Uterus (tissue), 4 donors: ENCODE measurements around the gene CCN2. TPM values are rescaled to one million over a fixed set of nuclear protein-coding genes. Genes with fewer than 3 reads are reported as not detected.

Source experiments
- DNase-seq, 2 donors: peaks; one replicate each; pipeline ENCODE4 v3.0.0-alpha.2; 2019 to 2020
- H3K27ac ChIP-seq, 2 donors: fragments of 200-600 bp; sonication (generic); 1 replicate in 1 of 2; 2 replicates in 1 of 2; pipeline ENCODE4 v1.5.1; 2016 to 2018
- H3K27me3 ChIP-seq, 2 donors: fragments of 200-600 bp; sonication (generic); one replicate each; pipeline ENCODE4 v1.5.1; 2018 to 2019; ENCODE audit warnings: control low read depth in 1 of 2
- H3K36me3 ChIP-seq, 2 donors: fragments of 200-600 bp; sonication (generic); one replicate each; pipeline ENCODE4 v1.5.1; 2019; ENCODE audit warnings: control low read depth in 1 of 2
- H3K4me1 ChIP-seq, 2 donors: fragments of 200-600 bp; sonication (generic); one replicate each; pipeline ENCODE4 v1.5.1; 2018 to 2019; ENCODE audit warnings: control low read depth in 1 of 2
- H3K4me3 ChIP-seq, 2 donors: fragments of 200-600 bp; sonication (generic); 1 replicate in 1 of 2; 2 replicates in 1 of 2; pipeline ENCODE4 v1.5.1; 2018 to 2019; ENCODE audit warnings: mild to moderate bottlenecking in 1 of 2
- H3K9me3 ChIP-seq, 2 donors: fragments of 200-600 bp; sonication (generic); one replicate each; pipeline ENCODE4 v1.5.1; 2019; ENCODE audit warnings: control low read depth in 1 of 2
- CTCF ChIP-seq, 4 experiments: fragments of 200-600 bp in 2 of 4; fragments of 450-650 bp in 2 of 4; sonication (generic) in 2 of 4; IDR thresholded peaks; one replicate each; pipeline ENCODE4 v1.5.1; 2016 to 2019; ENCODE audit warnings: antibody characterized with exemption in 4 of 4, mild to moderate bottlenecking in 2 of 4, moderate library complexity in 1 of 4
- POLR2A ChIP-seq, 2 donors: fragments of 450-650 bp; IDR thresholded peaks; one replicate each; pipeline ENCODE4 v1.6.1; 2016; ENCODE audit warnings: antibody characterized with exemption in 2 of 2, mild to moderate bottlenecking in 1 of 2, moderate library complexity in 1 of 2
- intact Hi-C: fragments of 100-400 bp; cut with DNase I; formaldehyde crosslinking; loops from one replicate; pipeline ENCODE4 v1.15.1; 2023; ENCODE audit warnings: low total_unique reads
- total RNA-seq, 4 donors: library from RNA; depleted of rRNA in 3 of 4; stranded (reverse); fragments of >200 nt in 3 of 4; gene quantifications; one replicate each; pipeline versions ENCODE4 v1.1.0 to v1.2.4, GENCODE V29; 2014 to 2023
- donor health status: DM: yes; HTN: yes; CAD: no.

Gene CCN2
- total RNA-seq, 4 donors from 2014 or later: 104 to 254 (median 202) TPM

GRCh38 chr6:131997429-131998153 lies 46.4 kb upstream of the CCN2 start:
- no peak overlapping the region for H3K27ac ChIP-seq
- no peak for DNase-seq
- H3K36me3 ChIP-seq: no peaks in the 10 kb centered on the region
- no peak for TF ChIP-seq CTCF (IDR thresholded peaks at IDR 0.05)
- no peak for TF ChIP-seq POLR2A (IDR thresholded peaks at IDR 0.05)
- peaks cover 4 to 7% of the 10 kb centered on the region in 2 donors for H3K4me1 ChIP-seq
- H3K9me3 ChIP-seq: no peaks in the 10 kb centered on the region
- intact Hi-C loops: no loop called here
- no peaks in the 10 kb centered on the region for H3K27me3 ChIP-seq
- no peak overlapping the region for H3K4me3 ChIP-seq

DNA sequence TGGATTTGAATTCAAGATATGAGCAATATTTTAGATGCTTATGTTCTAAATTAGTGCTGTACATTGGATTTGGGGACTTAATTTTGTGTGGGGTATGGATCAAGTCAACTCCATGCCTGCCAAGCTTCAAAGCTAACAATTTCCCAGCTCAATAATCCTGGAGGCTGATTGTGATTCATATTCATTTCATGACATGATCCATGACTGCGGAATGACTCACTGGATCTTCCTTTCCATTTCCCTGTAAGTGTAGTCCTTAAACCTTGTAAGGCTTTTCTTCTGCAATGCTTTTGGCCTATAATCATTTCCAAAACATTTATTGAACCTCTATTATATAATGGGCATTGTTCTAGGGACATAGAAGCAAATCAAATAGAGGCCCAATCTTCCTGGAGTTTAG lies 44.7 kb upstream of the CCN2 start:
- intact Hi-C loops: no loop called here
- peaks cover 4 to 7% of the 10 kb centered on the region in 2 donors for H3K4me1 ChIP-seq
- no peaks in the 10 kb centered on the region for H3K36me3 ChIP-seq
- TF ChIP-seq POLR2A (IDR thresholded peaks at IDR 0.05) (no peak), CTCF (IDR thresholded peaks at IDR 0.05) (no peak)
- no peaks in the 10 kb centered on the region for H3K9me3 ChIP-seq
- H3K4me3 ChIP-seq: no peak overlapping the region
- no peak for DNase-seq
- H3K27ac ChIP-seq: peak overlapping the region in 1 of 2 donors; percentile 8
- H3K27me3 ChIP-seq: no peaks in the 10 kb centered on the region

- no peaks in the 10 kb centered on the region for H3K27me3 ChIP-seq
- no peaks in the 10 kb centered on the region for H3K9me3 ChIP-seq
- intact Hi-C loops: no loop called here
- H3K36me3 ChIP-seq: no peaks in the 10 kb centered on the region
- DNase-seq: no peak
- no peak overlapping the region for H3K4me3 ChIP-seq
- H3K27ac ChIP-seq: no peak overlapping the region
- TF ChIP-seq CTCF (IDR thresholded peaks at IDR 0.05) (no peak), POLR2A (IDR thresholded peaks at IDR 0.05) (no peak)
- H3K4me1 ChIP-seq: no peaks in the 10 kb centered on the region
Observed at GRCh38 chr6:131992557-131992956, 41.4 kb upstream of the CCN2 start.

DNA sequence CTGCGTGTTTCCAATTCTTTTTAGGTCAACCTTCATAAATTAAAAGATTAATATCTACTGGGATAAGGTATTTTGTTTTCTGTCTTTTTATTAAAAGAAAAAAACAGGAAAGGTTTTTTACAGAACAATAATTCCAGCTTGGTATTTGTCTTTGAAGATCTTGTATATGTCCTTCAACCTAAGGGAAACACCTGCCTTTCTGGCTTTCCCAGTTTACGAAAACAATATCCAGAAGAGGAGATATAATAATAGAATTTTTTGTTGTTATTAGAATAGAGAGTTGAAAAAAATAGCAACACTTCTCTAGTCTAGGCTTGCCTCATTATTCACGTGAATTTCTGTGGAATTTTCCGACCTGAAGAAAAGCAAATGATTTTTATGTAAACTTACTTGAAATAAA lies 37.9 kb upstream of the CCN2 start:
- intact Hi-C loops: no loop called here
- no peaks in the 10 kb centered on the region for H3K36me3 ChIP-seq
- H3K4me1 ChIP-seq: no peaks in the 10 kb centered on the region
- H3K27ac ChIP-seq: peak overlapping the region in 1 of 2 donors; percentile 58
- no peak overlapping the region for H3K4me3 ChIP-seq
- no peaks in the 10 kb centered on the region for H3K9me3 ChIP-seq
- no peaks in the 10 kb centered on the region for H3K27me3 ChIP-seq
- no peak for TF ChIP-seq CTCF (IDR thresholded peaks at IDR 0.05)
- no peak for TF ChIP-seq POLR2A (IDR thresholded peaks at IDR 0.05)
- DNase-seq: no peak

GRCh38 chr6:131982740-131983259 lies 31.6 kb upstream of the CCN2 start:
- intact Hi-C loops: no loop called here
- H3K9me3 ChIP-seq: no peaks in the 10 kb centered on the region
- no peak overlapping the region for H3K27ac ChIP-seq

More at GRCh38 chr6:131982740-131983259, 31.6 kb upstream of the CCN2 start:
- no peaks in the 10 kb centered on the region for H3K27me3 ChIP-seq
- no peaks in the 10 kb centered on the region for H3K36me3 ChIP-seq
- DNase-seq: no peak
- no peaks in the 10 kb centered on the region for H3K4me1 ChIP-seq
- no peak for TF ChIP-seq CTCF (IDR thresholded peaks at IDR 0.05)
- no peak for TF ChIP-seq POLR2A (IDR thresholded peaks at IDR 0.05)
- H3K4me3 ChIP-seq: no peak overlapping the region
